Lower lobe of right lung (tissue), 2 donors: ENCODE measurements around the gene CXCL16. TPM values are rescaled to one million over a fixed set of nuclear protein-coding genes. Genes with fewer than 3 reads are reported as not detected.

Experiments used
- ATAC-seq, 2 donors: fragments of 200-7000 bp; cut with Tn5 transposase; one replicate each; pipeline ENCODE4 v1.9.1; 2020 to 2022; ENCODE audit warnings: mild to moderate bottlenecking in 2 of 2, moderate library complexity in 2 of 2
- DNase-seq: peaks from one replicate; pipeline ENCODE4 v3.0.0-alpha.2; 2020
- H3K27ac ChIP-seq: fragments of 200-600 bp; one replicate; pipeline ENCODE4 v1.8.0; 2022
- H3K27me3 ChIP-seq: fragments of 200-600 bp; one replicate; pipeline ENCODE4 v1.8.0; 2022; ENCODE audit warnings: low read depth
- H3K36me3 ChIP-seq: fragments of 200-600 bp; one replicate; pipeline ENCODE4 v1.8.0; 2022; ENCODE audit warnings: mild to moderate bottlenecking
- H3K4me1 ChIP-seq: fragments of 200-600 bp; one replicate; pipeline ENCODE4 v1.8.0; 2022
- H3K4me3 ChIP-seq: fragments of 200-600 bp; one replicate; pipeline ENCODE4 v1.8.0; 2022; ENCODE audit warnings: mild to moderate bottlenecking
- H3K9me3 ChIP-seq: fragments of 200-600 bp; one replicate; pipeline ENCODE4 v1.8.0; 2022
- intact Hi-C: fragments of 100-400 bp; cut with DNase I; formaldehyde crosslinking; loops from one replicate; pipeline ENCODE4 v1.11.0; 2022
- total RNA-seq: library from RNA; stranded (reverse); fragmentation: NEBNext Ultra II Directional; extraction: Animal tissue kit (Norgen Biotek cat#: 25700); gene quantifications from one replicate; pipeline ENCODE4 v1.2.1, GENCODE V29; 2021
- TF ChIP-seq, protein P1 (sequence below): fragments of 200-600 bp; IDR thresholded peaks from one replicate; pipeline ENCODE4 v1.8.0; 2022; ENCODE audit warnings: antibody characterized with exemption, mild to moderate bottlenecking
- donor health status: DM: no; HTN: yes; CAD: no; lungs with severe emphysema.

The CXCL16 gene
- total RNA-seq, 1 donor from 2014 or later, result 249 TPM

GRCh38 chr17:4738136-4739121, 1.3 kb downstream of the CXCL16 start:
- TF ChIP-seq, protein P1, sequence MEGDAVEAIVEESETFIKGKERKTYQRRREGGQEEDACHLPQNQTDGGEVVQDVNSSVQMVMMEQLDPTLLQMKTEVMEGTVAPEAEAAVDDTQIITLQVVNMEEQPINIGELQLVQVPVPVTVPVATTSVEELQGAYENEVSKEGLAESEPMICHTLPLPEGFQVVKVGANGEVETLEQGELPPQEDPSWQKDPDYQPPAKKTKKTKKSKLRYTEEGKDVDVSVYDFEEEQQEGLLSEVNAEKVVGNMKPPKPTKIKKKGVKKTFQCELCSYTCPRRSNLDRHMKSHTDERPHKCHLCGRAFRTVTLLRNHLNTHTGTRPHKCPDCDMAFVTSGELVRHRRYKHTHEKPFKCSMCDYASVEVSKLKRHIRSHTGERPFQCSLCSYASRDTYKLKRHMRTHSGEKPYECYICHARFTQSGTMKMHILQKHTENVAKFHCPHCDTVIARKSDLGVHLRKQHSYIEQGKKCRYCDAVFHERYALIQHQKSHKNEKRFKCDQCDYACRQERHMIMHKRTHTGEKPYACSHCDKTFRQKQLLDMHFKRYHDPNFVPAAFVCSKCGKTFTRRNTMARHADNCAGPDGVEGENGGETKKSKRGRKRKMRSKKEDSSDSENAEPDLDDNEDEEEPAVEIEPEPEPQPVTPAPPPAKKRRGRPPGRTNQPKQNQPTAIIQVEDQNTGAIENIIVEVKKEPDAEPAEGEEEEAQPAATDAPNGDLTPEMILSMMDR, result no peak

DNA sequence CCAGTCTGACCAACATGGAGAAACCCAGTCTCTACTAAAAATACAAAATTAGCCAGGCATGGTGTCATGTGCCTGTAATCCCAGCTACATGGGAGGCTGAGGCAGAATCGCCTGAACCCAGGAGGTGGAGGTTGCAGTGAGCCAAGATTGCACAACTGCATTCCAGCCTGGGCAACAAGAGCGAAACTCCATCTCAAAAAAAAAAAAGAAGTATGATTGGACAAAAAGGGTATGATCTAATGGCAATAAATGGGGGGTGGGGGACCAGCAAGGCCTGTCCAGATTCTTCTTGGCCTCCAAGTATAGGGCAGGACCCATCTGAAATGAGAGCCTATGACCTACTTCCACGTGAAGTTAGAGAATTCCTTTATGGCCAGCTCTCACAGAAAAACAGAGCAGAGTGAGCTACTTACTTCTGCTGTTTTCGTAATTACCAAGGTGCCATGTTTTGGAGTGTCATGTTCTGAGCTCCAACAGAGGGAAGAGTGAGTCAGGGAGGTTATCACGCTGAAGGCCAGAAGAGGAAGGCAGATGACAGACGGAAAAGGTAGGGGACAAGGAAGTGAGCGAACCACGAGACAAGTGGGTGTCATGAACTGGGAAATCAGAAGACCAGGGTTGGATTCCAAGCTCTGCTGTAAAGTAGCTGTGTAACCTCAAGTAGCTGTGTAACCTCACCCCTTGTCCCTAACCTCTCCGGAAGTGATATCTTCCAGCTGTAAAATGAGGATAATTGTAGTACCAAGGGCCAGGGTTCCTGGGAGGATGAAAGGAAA, 3.7 kb downstream of the CXCL16 start:
- TF ChIP-seq, protein P1, result no peak
- intact Hi-C loops, result loop anchor here (10.0 kb wide), 1 partner anchor 49 kb away; the partner anchor contains the start of genes GLTPD2 and VMO1
- DNase-seq, result peak; percentile 46
- H3K9me3 ChIP-seq, result no peaks in the 10 kb centered on the region
- H3K4me1 ChIP-seq, result peaks cover 46% of the 10 kb centered on the region
- no peak overlapping the region for H3K4me3 ChIP-seq
- H3K36me3 ChIP-seq, result peaks cover 27% of the 10 kb centered on the region
- no peaks in the 10 kb centered on the region for H3K27me3 ChIP-seq
- peak in 1 of 2 donors; percentile 1 for ATAC-seq
- H3K27ac ChIP-seq, result peak overlapping the region; percentile 27

More at GRCh38 chr17:4738136-4739121, 1.3 kb downstream of the CXCL16 start:
- peaks cover 30% of the 10 kb centered on the region for H3K4me1 ChIP-seq
- ATAC-seq (peak; percentile 60 to 74), DNase-seq (peak; percentile 64)
- H3K36me3 ChIP-seq, result peaks cover 17% of the 10 kb centered on the region
- H3K27ac ChIP-seq, result peak overlapping the region; percentile 84
- no peaks in the 10 kb centered on the region for H3K9me3 ChIP-seq
- peak overlapping the region; percentile 90 for H3K4me3 ChIP-seq
- intact Hi-C loops, result loop anchor here (10.0 kb wide), 1 partner anchor 46 kb away; the partner anchor contains the start of genes GLTPD2 and VMO1
- H3K27me3 ChIP-seq, result no peaks in the 10 kb centered on the region

GRCh38 chr17:4734857-4735475, 4.8 kb downstream of the CXCL16 start:
- H3K36me3 ChIP-seq, result peaks cover 27% of the 10 kb centered on the region
- no peaks in the 10 kb centered on the region for H3K9me3 ChIP-seq
- H3K27me3 ChIP-seq, result no peaks in the 10 kb centered on the region
- TF ChIP-seq, protein P1, result no peak
- no peak overlapping the region for H3K27ac ChIP-seq
- intact Hi-C loops, result loop anchor here (10.0 kb wide), 1 partner anchor 50 kb away; the partner anchor contains the start of genes GLTPD2 and VMO1
- DNase-seq, result peak; percentile 30
- H3K4me1 ChIP-seq, result peaks cover 50% of the 10 kb centered on the region
- H3K4me3 ChIP-seq, result no peak overlapping the region
- no peak for ATAC-seq

GRCh38 chr17:4733073-4733531, 6.6 kb downstream of the CXCL16 start:
- Histone ChIP-seq H3K27ac (peak overlapping the region; percentile 36), H3K4me1 (peaks cover 39% of the 10 kb centered on the region), H3K9me3 (no peaks in the 10 kb centered on the region), H3K36me3 (peaks cover 27% of the 10 kb centered on the region), H3K4me3 (no peak overlapping the region), H3K27me3 (no peaks in the 10 kb centered on the region)
- TF ChIP-seq, protein P1, result peak; percentile 39
- peak in 1 of 2 donors; percentile 42 for ATAC-seq
- intact Hi-C loops, result loop anchor here (10.0 kb wide), 1 partner anchor 52 kb away; the partner anchor contains the start of genes GLTPD2 and VMO1
- peak; percentile 77 for DNase-seq
